NCI-H1694 treated with DMSO at 0.1 percent for 48 hours (cell line): ENCODE data around the gene KSR1.
"Not testable (repeated sequence)": the region's sequence is repeated elsewhere in the genome, so short reads cannot be mapped to it uniquely, and the experiment has no call there.

Experiments used
- DNase-seq: peaks from one replicate; lab custom pipeline; 2025; lab: John Stamatoyannopoulos, UW

Gene KSR1

GRCh38 chr17:27455914-27456680 is at the start of gene KSR1:
KSR1 (plus strand) TSS chr17:27456448; CDS start chr17:27456644, 196 bp downstream.
- peak; percentile 89 for DNase-seq

GRCh38 chr17:27407916-27408864 is 48.1 kb upstream of the KSR1 start:
- no peak for DNase-seq

GRCh38 chr17:27408891-27409290 is 47.4 kb upstream of the KSR1 start:
- no peak for DNase-seq

GRCh38 chr17:27412158-27412557 is 44.1 kb upstream of the KSR1 start:
- DNase-seq, result not testable (repeated sequence)

- DNase-seq, result no peak
Observed at GRCh38 chr17:27413315-27413714, 42.9 kb upstream of the KSR1 start.

- no peak for DNase-seq
Observed at GRCh38 chr17:27413792-27414191, 42.5 kb upstream of the KSR1 start.

- no peak for DNase-seq
Observed at GRCh38 chr17:27414271-27414670, 42.0 kb upstream of the KSR1 start.

GRCh38 chr17:27414694-27415093 is 41.6 kb upstream of the KSR1 start:
- no peak for DNase-seq

GRCh38 chr17:27415120-27415795 is 41.0 kb upstream of the KSR1 start:
- DNase-seq, result peak; percentile 11

GRCh38 chr17:27417596-27418365 is 38.5 kb upstream of the KSR1 start:
- DNase-seq, result no peak

GRCh38 chr17:27418366-27418615 is 38.0 kb upstream of the KSR1 start:
- no peak for DNase-seq

GRCh38 chr17:27419156-27419555 is 37.1 kb upstream of the KSR1 start:
- no peak for DNase-seq

- DNase-seq, result no peak
Observed at GRCh38 chr17:27420211-27420950, 35.9 kb upstream of the KSR1 start.

GRCh38 chr17:27421111-27421510 is 35.1 kb upstream of the KSR1 start:
- DNase-seq, result no peak

GRCh38 chr17:27421626-27422025 is 34.6 kb upstream of the KSR1 start:
- DNase-seq, result not testable (repeated sequence)

- no peak for DNase-seq
Observed at GRCh38 chr17:27422601-27423000, 33.6 kb upstream of the KSR1 start.

- DNase-seq, result no peak
Observed at GRCh38 chr17:27423651-27424050, 32.6 kb upstream of the KSR1 start.

GRCh38 chr17:27424516-27424915 is 31.7 kb upstream of the KSR1 start:
- DNase-seq, result no peak

- no peak for DNase-seq
Observed at GRCh38 chr17:27424941-27425340, 31.3 kb upstream of the KSR1 start.

- DNase-seq, result not testable (repeated sequence)
Observed at GRCh38 chr17:27425571-27425970, 30.7 kb upstream of the KSR1 start.

- no peak for DNase-seq
Observed at GRCh38 chr17:27425991-27426390, 30.3 kb upstream of the KSR1 start.
